Left lung (tissue), 10 donors: ENCODE measurements around the gene PRPSAP1. TPM values are rescaled to one million over a fixed set of nuclear protein-coding genes. Genes with fewer than 3 reads are reported as not detected.
A peak's percentile ranks its signal among the peaks of the same experiment; 100 is the strongest.

ENCODE experiments used
- ATAC-seq: fragments of 200-7000 bp; cut with Tn5 transposase; one replicate; pipeline ENCODE4 v1.9.1; 2020; ENCODE audit warnings: moderate library complexity
- DNase-seq, 4 donors: peaks; one replicate each; pipeline ENCODE4 v3.0.0-alpha.2; 2013 to 2020
- H3K27ac ChIP-seq, 2 donors: fragments of 200-600 bp; sonication (generic) in 1 of 2; one replicate each; pipeline versions ENCODE4 v1.5.0 to v1.8.0; 2020 to 2021
- H3K27me3 ChIP-seq, 2 donors: fragments of 200-600 bp; sonication (generic) in 1 of 2; one replicate each; pipeline versions ENCODE4 v1.5.0 to v1.8.0; 2020 to 2021
- H3K36me3 ChIP-seq, 2 donors: fragments of 200-600 bp; sonication (generic) in 1 of 2; one replicate each; pipeline versions ENCODE4 v1.5.0 to v1.8.0; 2020 to 2021
- H3K4me1 ChIP-seq, 2 donors: fragments of 200-600 bp; one replicate each; pipeline ENCODE4 v1.8.0; 2021
- H3K4me3 ChIP-seq, 2 donors: fragments of 200-600 bp; sonication (generic) in 1 of 2; one replicate each; pipeline versions ENCODE4 v1.5.0 to v1.8.0; 2020 to 2021; ENCODE audit warnings: mild to moderate bottlenecking in 1 of 2
- H3K9me3 ChIP-seq, 2 donors: fragments of 200-600 bp; sonication (generic) in 1 of 2; one replicate each; pipeline versions ENCODE4 v1.5.0 to v1.8.0; 2020 to 2021
- CTCF ChIP-seq, 2 donors: fragments of 200-600 bp; sonication (generic) in 1 of 2; IDR thresholded peaks; one replicate each; pipeline versions ENCODE4 v1.5.0 to v1.8.0; 2021; ENCODE audit warnings: antibody characterized with exemption in 2 of 2
- intact Hi-C, 2 donors: fragments of 100-400 bp; cut with DNase I; formaldehyde crosslinking; loops; one replicate each; pipeline versions ENCODE4 v1.11.2 to v1.14.2; 2022
- polyA plus RNA-seq, 6 donors: library from polyadenylated mRNA; unstranded; fragments of 120-200 nt; gene quantifications; one replicate each; pipeline ENCODE4 v1.2.1, GENCODE V29; 2013; ENCODE audit not compliant: insufficient read length in 6 of 6
- total RNA-seq, 2 donors: library from RNA; stranded (reverse); fragmentation: NEBNext Ultra II Directional; extraction: Animal tissue kit (Norgen Biotek cat#: 25700); gene quantifications; one replicate each; pipeline ENCODE4 v1.2.1, GENCODE V29; 2021
- donor health status: DM: no; HTN: yes; CAD: no.
- donor health status: DM: no; HTN: no; CAD: no.

PRPSAP1 gene
- total and polyA plus RNA-seq, 8 donors, result 51.2 to 95.4 (median 81.9) TPM

- peak; percentile 54 for ATAC-seq
- peak in 3 of 4 donors; percentile 58 to 95 (median 80) for DNase-seq
- no peaks in the 10 kb centered on the region for H3K9me3 ChIP-seq
- H3K4me3 ChIP-seq, result peak overlapping the region; percentile 60 to 73
- H3K4me1 ChIP-seq, result peaks cover 28 to 55% of the 10 kb centered on the region in 2 donors
- H3K27ac ChIP-seq, result peak overlapping the region; percentile 80 to 92
- peaks cover 0 to 40% of the 10 kb centered on the region in 2 donors for H3K36me3 ChIP-seq
- TF ChIP-seq CTCF (IDR thresholded peaks at IDR 0.05), result peak; percentile 91 to 93
- H3K27me3 ChIP-seq, result peaks cover 0 to 22% of the 10 kb centered on the region in 2 donors
- intact Hi-C loops, result no loop called here
These were observed 32.4 kb upstream of the PRPSAP1 start for GRCh38 chr17:76385892-76386786.

DNA sequence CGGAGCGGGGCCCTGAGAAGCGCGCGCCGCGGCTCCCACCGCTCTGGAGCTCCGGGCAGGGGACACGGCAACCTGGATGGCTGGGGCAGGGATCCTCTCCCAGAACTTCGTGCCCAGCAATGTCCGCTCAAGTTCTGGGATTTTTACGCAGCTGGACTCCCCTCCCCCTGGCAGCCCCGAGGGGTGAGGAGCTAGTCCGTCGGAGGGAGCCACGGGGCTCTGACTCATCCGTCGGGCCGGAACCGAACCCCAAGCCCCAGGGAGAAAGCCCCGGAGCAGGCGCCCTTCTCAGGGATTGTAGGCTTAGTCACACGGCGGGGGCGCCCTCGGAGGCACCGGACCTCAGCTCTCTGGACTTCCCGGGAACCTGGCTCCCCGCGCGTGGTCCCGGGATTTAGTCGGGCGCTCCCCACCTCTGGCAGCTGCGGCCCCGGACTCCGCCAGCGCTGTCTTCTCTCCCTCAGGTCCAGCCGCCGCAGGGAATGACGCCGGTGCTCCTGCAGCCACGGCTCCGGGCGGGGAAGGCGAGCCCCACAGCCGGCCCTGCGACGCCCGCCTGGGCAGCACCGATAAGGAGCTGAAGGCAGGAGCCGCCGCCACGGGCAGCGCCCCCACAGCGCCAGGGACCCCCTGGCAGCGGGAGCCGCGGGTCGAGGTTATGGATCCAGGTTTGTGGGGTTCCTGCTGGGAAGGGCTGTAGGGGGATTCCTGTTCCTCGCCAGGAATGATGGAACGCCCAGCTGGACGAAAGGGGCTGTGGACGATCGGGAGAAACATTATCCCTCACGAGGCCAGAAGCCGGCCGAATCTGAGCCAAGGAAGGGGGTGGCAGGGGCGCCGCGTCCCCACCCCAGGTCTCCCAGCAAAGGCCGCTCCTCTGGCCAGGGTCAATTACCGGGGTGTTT lies 31.5 kb upstream of the PRPSAP1 start:
- H3K27ac ChIP-seq, result peak overlapping the region; percentile 80 to 92
- no peaks in the 10 kb centered on the region for H3K9me3 ChIP-seq
- H3K4me1 ChIP-seq, result peaks cover 28 to 59% of the 10 kb centered on the region in 2 donors
- peak in 2 of 4 donors; percentile 63 to 89 for DNase-seq
- intact Hi-C loops, result no loop called here
- H3K4me3 ChIP-seq, result peak overlapping the region; percentile 60 to 73
- TF ChIP-seq CTCF (IDR thresholded peaks at IDR 0.05), result no peak
- ATAC-seq, result peak; percentile 15
- peaks cover 0 to 31% of the 10 kb centered on the region in 2 donors for H3K36me3 ChIP-seq
- peaks cover 0 to 22% of the 10 kb centered on the region in 2 donors for H3K27me3 ChIP-seq

DNA sequence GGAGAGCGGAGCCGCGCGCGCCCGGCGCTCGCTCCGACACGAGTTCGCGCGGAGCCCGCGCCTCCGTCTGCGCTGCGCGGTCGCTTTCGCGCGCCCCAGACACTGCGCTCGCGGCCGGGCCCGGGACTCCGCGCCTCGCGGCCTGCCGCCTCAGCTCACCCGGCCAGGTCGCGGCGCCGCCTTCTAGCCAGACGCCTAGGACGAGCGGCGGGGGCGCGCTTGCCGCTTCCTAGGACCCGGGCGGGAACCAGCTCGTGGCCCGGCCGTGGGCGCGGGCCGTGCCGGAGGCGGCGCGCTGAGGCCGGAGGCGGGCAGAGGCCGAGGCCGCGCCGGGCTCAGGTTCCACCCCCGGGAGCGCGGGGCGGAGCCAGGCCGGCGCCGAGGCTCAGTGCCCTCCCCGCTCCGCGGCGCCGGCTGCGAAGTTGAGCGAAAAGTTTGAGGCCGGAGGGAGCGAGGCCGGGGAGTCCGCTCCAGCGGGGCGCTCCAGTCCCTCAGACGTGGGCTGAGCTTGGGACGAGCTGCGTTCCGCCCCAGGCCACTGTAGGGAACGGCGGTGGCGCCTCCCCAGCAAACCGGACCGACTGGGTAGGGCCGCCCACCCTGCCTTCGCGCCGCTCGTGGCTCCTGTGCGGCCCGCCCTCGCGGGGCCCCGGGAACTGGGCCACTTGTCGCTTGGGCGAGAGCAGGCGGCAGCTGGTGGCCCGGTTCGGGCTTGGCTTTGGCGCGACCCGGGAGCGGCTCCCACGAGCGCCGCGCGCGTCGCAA lies 30.7 kb upstream of the PRPSAP1 start, which contains the start of gene SPHK1:
TSS of gene SPHK1 (plus strand) at position 388 of the 765 bp plus-strand sequence. CDS start 1,036 bp downstream, outside the sequence.
- Histone ChIP-seq H3K27me3 (peaks cover 0 to 22% of the 10 kb centered on the region in 2 donors), H3K4me1 (peaks cover 28 to 59% of the 10 kb centered on the region in 2 donors), H3K27ac (peak within 1 kb of the TSS; percentile 80 to 92), H3K36me3 (peaks cover 0 to 23% of the 10 kb centered on the region in 2 donors), H3K4me3 (peak within 1 kb of the TSS; percentile 60 to 73), H3K9me3 (no peaks in the 10 kb centered on the region)
- no peak for TF ChIP-seq CTCF (IDR thresholded peaks at IDR 0.05)
- peak in 3 of 4 donors; percentile 73 to 96 (median 74) for DNase-seq
- ATAC-seq, result peak; percentile 84
- intact Hi-C loops, result no loop called here

GRCh38 chr17:76383546-76384221 lies 30.0 kb upstream of the PRPSAP1 start:
- Histone ChIP-seq H3K27ac (peak overlapping the region; percentile 80 to 92), H3K36me3 (peaks cover 0 to 17% of the 10 kb centered on the region in 2 donors), H3K4me1 (peaks cover 28 to 62% of the 10 kb centered on the region in 2 donors), H3K9me3 (no peaks in the 10 kb centered on the region), H3K4me3 (peak overlapping the region; percentile 60 to 73), H3K27me3 (peaks cover 0 to 22% of the 10 kb centered on the region in 2 donors)
- peak; percentile 33 for ATAC-seq
- peak in 1 of 2 donors; percentile 34 for TF ChIP-seq CTCF (IDR thresholded peaks at IDR 0.05)
- peak in 2 of 4 donors; percentile 59 to 89 for DNase-seq
- intact Hi-C loops, result no loop called here
